NCI-H1694 treated with DMSO at 0.1 percent for 48 hours (cell line): ENCODE measurements around the gene SVIL.
"Not testable (repeated sequence)": the region's sequence is repeated elsewhere in the genome, so short reads cannot be mapped to it uniquely, and the experiment has no call there.

Source experiments
- DNase-seq: peaks from one replicate; lab custom pipeline; 2025; lab: John Stamatoyannopoulos, UW

SVIL gene

DNA sequence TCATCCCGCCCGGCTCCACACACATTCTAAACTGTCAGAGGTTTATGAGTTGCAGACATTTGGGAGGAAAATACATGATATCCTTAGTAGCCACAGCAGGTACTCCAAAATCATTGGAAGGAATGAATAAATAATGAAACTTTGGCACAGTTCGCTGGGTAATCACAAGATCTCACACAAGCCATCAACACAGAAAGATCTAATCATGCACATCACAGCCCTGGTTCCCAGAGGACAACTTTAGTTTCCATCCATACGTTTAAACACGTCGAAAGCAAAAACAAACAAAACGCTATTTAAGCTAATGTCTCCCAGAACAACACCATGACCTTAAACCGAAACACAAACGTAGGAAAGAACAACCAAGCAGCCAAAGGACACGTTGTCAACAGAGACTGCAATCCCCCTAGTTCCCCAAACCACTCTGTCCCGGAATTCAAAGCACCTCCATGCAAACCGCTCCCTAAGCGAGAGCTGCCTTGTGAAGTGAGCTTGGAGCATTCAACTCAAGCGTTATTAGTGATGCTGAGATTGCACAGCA lies 12.3 kb downstream of the SVIL start:
- no peak for DNase-seq

DNA sequence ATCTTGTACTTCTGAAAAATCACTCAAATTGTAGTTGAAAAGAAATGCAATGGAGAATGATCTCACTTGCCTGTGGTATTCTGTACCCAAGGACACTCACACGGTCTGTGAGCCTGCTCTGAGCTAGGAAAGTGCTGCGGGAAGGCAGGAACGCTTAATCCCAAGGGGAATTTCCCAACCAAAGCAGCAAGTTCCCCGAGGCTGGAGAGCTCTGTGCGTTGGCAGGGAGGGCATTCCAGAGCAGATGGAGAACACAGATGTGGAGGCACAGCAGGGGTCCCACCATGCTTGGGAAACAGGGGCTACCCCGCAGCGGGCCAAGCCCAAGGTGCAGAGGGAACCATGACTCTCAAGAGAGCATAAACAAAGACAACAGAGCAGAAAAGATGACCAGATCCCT lies 13.6 kb downstream of the SVIL start:
- peak; percentile 77 for DNase-seq

DNA sequence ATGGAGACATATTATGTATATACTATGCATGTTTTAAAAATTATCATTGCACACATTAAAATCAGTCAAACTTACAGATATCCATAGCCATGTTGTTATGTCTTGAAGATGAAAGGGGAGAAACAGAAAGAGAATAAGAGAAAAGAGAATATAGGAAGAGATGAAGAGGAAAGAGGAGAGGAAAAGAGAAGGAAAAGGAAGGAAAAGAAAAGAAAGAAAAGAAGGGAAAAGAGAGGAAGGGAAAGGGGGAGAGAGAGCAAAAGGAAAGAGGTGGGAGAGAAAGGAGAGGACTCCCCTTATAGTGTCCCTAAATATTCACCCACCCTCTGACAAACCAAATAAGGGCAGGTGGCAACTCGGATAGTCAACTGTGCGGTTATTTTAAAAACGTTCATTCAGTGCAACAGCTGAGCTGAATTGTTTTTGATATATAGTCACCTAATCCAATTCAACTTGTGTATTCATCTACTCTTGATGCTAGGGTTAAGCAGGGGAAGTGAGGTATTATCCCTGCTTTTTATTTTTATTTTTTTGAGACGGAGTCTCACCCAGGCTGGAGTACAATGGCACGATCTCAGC lies 14.6 kb downstream of the SVIL start:
- no peak for DNase-seq

DNA sequence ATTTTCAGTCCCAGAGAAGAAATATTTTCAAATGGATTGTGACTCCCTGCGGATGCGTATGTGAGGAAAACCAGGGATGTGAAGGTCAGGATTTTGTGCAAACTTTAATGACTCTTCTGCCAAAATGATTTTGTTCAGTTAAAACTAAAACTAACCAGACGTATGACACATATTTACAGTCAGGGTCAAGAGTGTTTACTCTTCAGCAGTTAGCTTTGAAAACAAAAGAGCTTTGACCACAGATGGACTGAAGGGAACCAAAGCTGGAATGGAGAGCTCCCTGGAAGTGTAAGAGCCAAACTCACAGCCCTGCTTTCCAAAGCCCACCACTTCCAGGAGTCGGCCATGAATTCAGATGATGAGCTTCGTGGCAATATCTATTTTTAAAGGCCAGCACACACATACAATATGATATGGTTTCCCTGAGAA lies 15.5 kb downstream of the SVIL start:
- no peak for DNase-seq

DNA sequence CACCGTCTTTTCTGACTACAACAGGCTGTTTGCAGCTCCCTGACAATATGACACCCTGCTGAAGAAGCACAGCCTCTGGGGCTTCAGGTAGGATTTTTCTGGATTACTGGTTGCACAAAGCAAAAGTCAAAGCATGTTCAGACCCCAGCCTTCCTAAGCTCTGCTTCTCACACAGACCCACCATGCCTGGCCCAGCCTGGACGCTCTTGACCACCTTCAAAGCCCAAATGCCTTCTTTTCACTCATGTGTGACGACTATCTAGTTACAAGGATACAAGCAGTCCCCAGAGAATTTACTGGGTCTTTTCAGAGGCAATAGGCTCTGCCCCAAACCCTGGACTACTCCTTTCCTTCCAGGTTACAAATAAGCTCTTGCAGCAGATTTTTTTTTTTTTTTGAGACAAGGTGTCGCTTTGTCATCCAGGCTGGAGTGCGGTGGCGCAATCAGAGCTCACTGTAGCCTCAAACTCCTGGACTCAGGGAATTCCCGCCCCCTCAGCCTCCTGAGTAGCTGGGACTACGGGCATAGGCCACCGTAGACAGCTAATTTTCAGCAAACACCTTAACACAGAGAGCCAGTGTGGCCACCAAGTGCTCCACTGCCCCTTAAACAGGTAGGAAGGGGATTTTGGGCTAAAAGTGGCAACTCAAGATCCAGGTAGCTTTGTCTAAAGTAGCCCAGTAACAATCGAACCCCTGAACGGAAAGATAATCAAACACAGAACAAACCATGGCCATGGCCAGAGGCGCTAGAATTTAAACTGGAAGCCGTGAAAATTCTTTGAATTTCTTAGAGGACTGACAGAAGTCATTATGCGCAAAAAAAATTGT lies 16.2 kb downstream of the SVIL start:
- no peak for DNase-seq

DNA sequence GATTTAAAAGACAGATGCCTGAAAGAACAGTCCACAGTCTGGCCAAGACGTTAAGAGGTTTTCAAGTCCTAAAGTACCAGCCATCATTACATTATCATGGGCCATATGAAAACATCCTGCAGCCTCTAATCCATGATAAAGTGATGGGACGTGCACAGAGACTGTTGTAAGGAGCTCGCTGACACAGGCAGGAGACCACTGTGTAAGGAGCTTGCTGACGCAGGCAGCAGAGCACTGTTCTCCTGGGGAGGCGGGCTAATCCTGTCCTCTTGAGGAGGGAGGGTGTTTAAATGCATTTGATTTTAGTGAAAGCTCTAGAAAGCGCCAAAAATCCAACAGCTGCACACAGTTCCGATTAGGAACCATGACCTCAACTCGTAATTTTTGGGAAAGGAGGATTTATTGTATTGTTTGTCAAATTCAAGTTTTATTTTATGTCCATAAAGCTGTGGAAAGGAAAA lies 16.9 kb downstream of the SVIL start:
- no peak for DNase-seq

DNA sequence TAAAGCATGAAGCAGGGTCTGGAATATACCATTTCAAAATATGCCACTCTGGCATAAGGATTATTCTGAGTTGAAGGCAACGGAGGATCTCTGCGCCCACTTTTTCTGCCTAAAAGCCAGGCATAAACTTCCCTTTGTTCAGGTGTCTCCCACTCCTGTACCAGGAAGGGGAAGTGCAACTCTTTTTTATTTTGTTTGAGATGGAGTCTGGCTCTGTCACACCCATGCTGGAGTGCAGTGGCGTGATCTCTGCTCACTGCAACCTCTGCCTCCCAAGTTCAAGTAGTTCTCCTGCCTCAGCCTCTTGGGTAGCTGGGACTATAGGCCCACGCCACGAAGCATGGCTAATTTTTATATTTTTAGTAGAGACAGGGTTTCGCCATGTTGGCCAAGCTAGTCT lies 18.2 kb downstream of the SVIL start:
- no peak for DNase-seq

DNA sequence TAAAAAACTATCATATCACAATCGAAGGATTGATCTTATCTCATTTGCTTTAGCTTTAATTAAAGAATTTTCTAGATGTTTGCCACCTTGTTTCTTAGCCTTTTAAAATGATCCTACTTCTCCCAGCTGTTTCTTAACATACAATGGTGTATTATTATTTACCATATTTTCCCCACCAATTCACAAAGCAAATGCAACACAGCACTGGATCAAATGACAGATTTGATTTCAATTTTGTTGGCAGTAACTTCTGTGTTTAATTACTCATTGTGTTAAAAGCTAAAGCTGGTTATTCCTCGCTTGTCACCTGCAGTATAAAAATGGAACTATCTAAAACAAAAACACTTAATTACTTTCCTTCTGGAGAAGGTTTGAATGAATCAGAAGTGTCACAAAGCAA lies 19.6 kb downstream of the SVIL start:
- DNase-seq = no peak

DNA sequence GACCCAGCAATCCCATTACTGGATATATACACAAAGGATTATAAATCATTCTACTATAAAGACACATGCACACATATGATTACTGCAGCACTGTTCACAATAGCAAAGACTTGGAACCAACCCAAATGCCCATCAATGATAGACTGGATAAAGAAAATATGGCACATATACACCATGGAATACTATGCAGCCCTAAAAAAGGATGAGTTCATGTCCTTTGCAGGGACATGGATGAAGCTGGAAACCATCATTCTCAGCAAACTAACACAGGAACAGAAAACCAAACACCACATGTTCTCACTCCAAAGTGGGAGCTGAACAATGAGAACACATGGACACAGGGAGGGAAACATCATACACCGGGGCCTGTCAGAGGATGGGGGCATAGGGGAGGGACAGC lies 20.5 kb downstream of the SVIL start:
- DNase-seq = not testable (repeated sequence)

DNA sequence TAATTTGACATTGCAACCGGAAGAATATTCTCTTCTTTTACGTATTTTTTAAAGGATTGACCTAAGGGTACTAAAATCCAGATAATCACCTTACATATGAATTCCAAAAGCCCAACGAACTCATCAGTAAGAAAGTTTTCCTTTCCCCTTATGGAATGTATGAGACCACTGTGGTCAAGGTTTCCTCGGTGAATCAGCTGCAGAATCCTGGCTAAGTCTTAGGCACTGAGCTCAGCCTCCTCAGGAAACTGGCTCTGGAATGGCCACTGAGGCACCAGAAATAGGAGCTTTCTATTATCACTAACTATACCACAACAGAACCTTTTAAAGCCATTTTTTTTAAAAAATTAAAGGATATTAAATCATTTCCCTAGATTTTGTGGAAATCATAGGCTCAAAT lies 21.0 kb downstream of the SVIL start:
- DNase-seq = no peak

DNA sequence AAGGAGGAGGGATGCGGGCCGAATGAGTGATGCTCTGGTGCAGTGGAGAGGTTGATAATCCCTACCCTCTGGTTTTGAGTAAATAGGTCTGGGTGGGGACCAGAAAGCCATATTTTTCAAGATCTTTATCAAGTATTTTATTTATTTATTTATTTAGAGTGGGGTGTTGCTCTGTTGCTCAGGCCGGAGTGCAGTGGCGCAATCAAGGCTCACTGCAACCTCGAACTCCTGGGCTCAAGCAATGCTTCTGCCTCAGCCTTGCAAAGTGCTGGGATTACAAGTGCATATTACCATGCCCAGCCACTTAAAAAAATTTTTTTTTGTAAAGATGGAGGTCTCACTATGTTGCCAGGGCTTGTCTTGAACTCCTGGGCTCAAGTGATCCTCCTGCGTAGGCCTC lies 21.6 kb downstream of the SVIL start:
- DNase-seq = no peak

DNA sequence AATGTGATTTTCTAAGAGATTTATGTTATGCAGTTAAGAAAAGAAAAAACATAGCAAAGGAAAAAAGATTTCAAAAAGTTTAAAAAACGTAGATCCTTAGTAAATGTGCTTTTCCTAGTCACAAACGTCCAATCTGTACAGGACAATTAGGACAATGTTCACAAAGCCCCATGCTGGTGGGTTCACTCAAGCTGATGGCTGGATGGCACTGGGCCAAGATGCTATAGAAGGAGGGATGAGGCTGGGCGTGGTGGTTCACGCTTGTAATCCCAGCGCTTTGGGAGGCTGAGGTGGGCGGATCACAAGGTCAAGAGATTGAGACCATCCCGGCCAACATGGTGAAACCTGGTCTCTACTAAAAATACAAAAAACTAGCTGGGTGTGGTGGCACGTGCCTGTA lies 22.1 kb downstream of the SVIL start:
- no peak for DNase-seq

DNA sequence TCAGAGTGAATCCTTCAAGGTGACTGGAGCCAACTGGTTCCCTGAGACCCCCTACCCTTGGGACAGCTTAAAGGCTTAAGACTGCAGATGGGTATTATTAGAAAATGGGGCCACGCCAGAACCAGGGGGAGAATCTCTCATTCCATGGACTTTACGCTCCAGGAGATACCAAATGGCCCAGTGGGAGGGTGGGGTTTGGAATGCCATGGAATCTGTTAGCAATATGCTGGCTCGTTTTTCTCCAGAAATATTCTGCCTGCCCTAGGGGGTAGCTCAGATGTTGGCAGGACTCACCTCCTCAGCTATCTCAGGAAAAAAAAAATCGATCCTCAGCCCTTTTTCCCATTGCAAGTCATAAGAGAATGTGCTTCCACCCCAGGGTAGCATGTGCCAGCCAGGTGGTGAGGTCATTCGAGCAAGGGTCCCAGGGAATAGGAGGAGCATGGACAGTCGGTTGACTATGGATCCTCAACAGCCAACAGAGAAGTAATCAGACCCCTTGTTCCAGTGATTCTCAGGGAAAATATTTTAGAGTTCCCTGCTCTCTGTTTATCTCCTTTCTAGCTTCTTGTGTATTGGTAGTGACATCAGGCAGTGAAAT lies 22.9 kb downstream of the SVIL start:
- DNase-seq = no peak

DNA sequence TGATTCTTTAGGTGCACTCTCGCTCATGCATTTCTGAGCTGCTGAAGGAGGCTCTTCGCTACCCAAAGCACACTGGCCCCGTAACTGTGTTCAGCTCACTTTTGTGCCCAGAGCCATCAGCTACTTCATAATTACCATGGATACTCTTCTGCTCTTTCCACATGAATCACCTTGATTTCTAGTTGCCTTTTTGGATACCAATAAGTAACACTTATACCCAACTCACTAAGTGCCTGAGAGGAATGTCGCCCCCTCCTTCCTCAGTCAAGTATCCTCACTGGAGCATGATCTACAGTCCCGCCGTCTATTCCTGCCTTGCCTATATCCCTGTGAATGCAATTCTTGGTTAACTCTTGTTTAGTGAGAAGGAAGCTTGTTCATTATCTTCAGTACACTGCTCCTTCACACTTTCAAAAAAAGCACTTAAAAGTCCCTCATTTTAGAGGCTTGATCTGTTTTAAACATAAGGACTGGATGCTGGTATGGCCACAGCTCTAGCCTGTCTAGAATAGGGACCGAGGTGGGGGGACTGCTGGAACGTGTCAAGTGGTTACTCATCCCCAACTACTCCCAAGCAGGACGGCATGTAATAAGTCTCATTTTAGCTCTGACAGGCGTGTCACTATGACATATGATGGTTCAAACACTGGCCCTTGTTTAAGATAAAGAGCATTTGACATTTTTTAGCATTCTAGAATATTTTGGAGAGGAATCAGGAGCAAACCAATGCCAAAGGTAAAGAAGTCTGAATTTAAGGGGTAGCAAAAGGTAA lies 23.7 kb downstream of the SVIL start:
- no peak for DNase-seq

DNA sequence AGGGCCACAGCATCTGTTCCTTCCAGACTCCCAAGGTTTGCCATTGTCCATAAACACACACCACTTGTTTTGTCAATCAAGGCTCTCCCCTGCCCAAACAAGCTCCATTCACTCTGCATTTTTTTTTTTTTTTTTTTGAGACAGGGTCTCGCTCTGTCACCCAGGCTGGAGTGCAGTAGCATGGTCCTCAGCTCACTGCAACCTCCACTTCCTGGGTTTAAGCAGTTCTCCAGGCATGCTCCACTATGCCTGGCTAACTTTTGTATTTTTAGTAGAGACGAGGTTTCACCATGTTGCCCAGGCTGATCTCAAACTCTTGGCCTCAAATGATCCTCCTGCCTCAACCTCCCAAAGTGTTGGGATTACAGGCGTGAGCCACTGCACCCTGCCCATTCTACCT lies 24.4 kb downstream of the SVIL start:
- not testable (repeated sequence) for DNase-seq

DNA sequence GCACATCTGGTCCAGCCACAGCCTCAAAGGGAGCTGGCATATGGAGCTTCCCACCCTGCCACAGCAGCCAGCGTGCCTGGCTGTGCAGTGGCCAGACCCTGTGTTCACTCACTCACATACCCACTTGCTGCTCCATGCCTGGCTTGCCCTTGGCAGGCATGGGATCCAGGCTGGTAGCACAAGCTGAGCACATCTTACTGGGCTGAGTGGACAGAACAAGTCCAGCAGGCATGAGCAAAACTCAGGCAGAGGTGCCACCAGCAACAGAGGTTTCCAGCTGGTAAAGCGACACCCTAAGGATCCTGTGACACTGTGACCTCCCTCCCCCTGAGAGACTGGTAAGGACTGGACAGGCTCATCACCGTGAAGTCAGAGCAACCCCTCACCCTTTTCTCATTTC lies 25.1 kb downstream of the SVIL start:
- no peak for DNase-seq

DNA sequence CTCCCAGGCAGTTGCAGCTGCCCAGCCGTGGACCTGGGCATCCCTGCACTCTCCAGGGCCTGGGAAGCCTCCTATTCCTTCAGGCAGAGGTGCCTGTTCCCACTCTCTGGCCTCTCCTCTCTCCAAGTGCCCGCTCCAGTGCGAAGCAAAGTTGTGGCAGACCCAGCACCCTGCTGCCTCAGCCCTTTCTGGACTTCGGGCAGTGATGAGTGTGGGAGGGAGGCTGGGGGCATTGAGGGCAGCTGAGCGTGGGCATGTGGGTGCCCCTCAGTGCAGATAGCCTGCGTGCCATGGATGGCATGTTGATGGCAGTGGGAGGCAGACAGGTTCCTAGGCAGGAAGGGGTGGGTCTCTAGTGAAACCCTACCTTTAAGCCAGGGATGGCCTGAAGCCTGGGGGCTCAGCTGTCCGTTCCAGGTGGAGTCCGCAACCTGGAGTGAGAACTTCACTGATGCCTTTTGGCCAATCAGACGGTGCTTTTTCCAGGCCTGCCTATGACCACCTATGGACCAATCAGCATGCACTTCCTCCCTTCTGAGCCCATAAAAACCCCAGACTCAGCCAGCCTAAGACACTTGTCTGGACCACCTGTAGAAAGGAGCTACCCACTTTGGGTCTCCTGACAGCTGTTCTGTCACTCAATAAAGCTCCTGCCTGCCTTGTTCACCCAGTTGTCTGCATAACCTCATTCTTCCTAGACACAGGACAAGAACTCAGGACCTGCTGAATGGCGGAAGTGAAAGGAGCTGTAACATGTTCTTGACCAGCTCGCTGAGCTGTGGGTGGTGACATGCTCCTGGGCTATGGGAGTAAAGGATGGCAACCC lies 26.1 kb downstream of the SVIL start:
- DNase-seq = no peak

DNA sequence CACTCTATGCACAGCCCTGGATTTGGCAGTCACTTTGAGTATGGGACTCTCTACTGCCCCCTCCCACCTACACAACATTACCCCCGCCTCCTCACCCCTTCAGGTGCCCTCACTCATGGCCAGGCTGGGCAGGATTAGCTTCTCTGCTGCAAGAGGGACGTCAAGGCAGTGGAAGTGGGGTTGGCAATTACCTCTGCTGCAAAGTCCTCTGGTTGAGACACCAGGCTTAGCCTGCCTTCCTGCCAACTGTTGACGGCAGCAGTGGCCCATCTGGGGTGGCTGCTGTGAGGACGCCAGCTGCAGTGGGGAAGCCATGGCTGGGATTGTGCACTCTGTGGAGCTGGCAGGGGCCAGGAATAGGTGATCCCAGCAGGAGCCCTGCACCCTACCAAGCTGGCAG lies 26.7 kb downstream of the SVIL start:
- peak; percentile 50 for DNase-seq

DNA sequence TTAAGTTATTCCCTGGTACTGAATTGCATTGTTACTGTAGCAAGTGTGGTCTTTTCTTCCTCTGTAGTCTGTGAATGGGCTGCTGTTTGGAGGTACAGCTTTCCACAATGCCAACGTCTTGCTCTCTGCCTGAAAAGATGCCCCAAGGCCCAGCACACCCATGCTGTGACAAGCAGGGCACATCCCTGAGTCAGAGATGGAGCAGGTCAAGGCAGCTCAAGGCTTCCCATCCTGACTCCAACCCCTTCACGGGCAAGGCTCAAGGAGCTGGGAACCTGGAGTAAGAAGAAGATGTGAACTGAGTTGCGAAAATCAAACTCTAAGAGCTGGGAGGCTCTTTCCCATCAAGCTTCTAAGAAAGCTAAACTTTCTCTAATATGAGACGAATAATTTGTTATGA lies 27.2 kb downstream of the SVIL start:
- DNase-seq = no peak

DNA sequence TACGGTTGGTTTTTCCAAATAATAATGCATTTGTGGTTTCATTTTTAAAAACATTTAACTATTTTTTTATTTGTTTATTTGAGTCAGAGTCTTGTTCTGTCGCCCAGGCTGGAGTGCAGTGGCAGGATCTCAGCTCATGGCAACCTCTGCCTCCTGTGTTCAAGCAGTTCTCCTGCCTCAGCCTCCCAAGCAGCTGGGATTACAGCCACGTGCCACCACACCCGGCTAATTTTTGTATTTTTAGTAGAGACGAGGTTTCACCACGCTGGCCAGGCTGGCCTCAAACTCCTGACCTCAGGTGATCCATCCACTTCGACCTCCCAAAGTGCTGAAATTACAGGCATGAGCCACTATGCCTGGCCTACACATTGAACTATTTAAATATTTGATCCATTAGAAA lies 28.1 kb downstream of the SVIL start:
- not testable (repeated sequence) for DNase-seq

DNA sequence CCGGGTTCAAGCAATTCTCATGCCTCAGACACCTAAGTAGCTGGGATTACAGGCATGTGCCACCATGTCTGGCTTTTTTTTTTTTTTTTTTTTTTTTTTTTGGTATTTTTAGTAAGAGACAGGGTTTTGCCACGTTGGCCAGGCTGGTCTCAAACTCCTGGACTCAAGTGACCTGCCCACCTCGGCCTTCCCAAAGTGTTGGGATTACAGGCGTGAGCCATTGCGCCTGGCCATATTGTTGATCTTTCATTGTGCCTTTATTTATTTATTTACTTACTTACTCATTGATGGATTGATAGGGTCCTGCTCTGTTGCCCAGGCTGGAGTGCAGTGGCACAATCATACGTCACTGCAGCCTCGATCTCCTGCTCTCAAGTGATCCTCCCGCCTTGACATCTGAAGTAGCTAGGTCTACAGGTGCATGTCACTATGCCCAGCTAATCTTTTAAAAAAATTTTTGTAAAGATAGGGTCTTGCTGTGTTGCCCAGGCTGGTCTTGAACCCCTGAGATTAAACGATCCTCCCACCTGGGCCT lies 30.4 kb downstream of the SVIL start:
- no peak for DNase-seq
